ENCODE measurements around the gene ORAI3. TPM values are rescaled to one million over a fixed set of nuclear protein-coding genes. Genes with fewer than 3 reads are reported as not detected.

ORAI3 gene
- total and polyA plus RNA-seq, 2 of the 13 experiments (the other 11 are each of a cell fraction or from before 2014, with no cell fraction given) = 11.4 to 32.0 TPM

DNA sequence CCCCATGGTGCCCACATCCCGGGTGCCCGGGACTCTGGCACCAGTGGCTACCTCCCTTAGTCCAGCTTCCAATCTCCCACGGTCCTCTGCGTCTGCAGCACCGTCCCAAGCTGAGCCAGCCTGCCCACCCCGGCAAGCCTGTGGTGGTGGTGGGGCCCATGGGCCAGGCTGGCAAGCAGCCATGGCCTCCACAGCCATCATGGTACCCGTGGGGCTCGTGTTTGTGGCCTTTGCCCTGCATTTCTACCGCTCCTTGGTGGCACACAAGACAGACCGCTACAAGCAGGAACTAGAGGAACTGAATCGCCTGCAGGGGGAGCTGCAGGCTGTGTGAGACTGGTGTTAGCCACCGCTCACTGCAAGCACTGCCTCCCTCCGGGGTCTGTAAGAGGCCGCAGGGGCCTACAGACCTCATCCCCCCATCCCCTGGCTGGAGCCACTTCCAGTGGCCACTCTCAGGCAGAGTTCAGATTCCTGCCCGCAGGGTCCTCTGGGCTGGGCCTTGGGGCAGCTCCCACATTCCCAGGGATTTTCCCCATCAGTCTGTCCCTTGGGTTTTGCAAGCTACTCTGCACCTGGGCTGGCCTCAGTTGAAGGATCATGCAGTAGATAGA lies 4.8 kb downstream of the ORAI3 start (continued):
- TF ChIP-seq, protein P1, sequence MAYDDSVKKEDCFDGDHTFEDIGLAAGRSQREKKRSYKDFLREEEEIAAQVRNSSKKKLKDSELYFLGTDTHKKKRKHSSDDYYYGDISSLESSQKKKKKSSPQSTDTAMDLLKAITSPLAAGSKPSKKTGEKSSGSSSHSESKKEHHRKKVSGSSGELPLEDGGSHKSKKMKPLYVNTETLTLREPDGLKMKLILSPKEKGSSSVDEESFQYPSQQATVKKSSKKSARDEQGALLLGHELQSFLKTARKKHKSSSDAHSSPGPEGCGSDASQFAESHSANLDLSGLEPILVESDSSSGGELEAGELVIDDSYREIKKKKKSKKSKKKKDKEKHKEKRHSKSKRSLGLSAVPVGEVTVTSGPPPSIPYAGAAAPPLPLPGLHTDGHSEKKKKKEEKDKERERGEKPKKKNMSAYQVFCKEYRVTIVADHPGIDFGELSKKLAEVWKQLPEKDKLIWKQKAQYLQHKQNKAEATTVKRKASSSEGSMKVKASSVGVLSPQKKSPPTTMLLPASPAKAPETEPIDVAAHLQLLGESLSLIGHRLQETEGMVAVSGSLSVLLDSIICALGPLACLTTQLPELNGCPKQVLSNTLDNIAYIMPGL (CRISPR knock-in tag; IDR thresholded peaks at IDR 0.05; ENCODE audit: borderline replicate concordance in 1 of 2, low read depth in 1 of 2) = peak; percentile 90 to 95
- TF ChIP-seq PLRG1 (conservative IDR thresholded peaks at IDR 0.05) = no peak
- TF ChIP-seq, protein P2, sequence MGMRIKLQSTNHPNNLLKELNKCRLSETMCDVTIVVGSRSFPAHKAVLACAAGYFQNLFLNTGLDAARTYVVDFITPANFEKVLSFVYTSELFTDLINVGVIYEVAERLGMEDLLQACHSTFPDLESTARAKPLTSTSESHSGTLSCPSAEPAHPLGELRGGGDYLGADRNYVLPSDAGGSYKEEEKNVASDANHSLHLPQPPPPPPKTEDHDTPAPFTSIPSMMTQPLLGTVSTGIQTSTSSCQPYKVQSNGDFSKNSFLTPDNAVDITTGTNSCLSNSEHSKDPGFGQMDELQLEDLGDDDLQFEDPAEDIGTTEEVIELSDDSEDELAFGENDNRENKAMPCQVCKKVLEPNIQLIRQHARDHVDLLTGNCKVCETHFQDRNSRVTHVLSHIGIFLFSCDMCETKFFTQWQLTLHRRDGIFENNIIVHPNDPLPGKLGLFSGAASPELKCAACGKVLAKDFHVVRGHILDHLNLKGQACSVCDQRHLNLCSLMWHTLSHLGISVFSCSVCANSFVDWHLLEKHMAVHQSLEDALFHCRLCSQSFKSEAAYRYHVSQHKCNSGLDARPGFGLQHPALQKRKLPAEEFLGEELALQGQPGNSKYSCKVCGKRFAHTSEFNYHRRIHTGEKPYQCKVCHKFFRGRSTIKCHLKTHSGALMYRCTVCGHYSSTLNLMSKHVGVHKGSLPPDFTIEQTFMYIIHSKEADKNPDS (CRISPR knock-in tag; IDR thresholded peaks at IDR 0.05) = peak; percentile 77; the same call in 1 of the 2 replicates
- peak; percentile 54; the same call in 1 of the 2 replicates for TF ChIP-seq SALL1 (CRISPR knock-in tag; IDR thresholded peaks at IDR 0.05)
- peak; percentile 22; the same call in 1 of the 2 replicates for TF ChIP-seq ZNF572 (CRISPR knock-in tag; IDR thresholded peaks at IDR 0.05)
- peak; percentile 41; the same call in 1 of the 2 replicates for TF ChIP-seq ZBTB7A (CRISPR knock-in tag; IDR thresholded peaks at IDR 0.05)
- TF ChIP-seq LCORL (IDR thresholded peaks at IDR 0.05) = no peak
- TF ChIP-seq LCORL (CRISPR knock-in tag; IDR thresholded peaks at IDR 0.05) = peak; percentile 47; the same call in 1 of the 2 replicates
- TF ChIP-seq GABPA (IDR thresholded peaks at IDR 0.05; ENCODE audit: low read depth, low read length) = no peak
- TF ChIP-seq GABPA (CRISPR knock-in tag; IDR thresholded peaks at IDR 0.05; ENCODE audit: low read depth) = 0 out of 2 replicates have a peak, but pooled peaks have one; percentile 14
- TF ChIP-seq ZNF543 (CRISPR knock-in tag; IDR thresholded peaks at IDR 0.05) = peak; percentile 65; the same call in 1 of the 2 replicates
- TF ChIP-seq ZNF644 (CRISPR knock-in tag; IDR thresholded peaks at IDR 0.05; ENCODE audit: low read depth) = peak; percentile 72; the same call in 1 of the 2 replicates
- TF ChIP-seq FOXC1 (CRISPR knock-in tag; IDR thresholded peaks at IDR 0.05; ENCODE audit: borderline replicate concordance) = 0 out of 2 replicates have a peak, but pooled peaks have one; percentile 3
- no peak for TF ChIP-seq RARG (CRISPR knock-in tag; IDR thresholded peaks at IDR 0.05; ENCODE audit: low read depth)
- TF ChIP-seq KLF15 (CRISPR knock-in tag; IDR thresholded peaks at IDR 0.05; ENCODE audit: borderline replicate concordance) = no peak
- TF ChIP-seq SIN3B (IDR thresholded peaks at IDR 0.05; ENCODE audit: low read length) = no peak
- peak; percentile 67 for TF ChIP-seq THAP11 (CRISPR knock-in tag; IDR thresholded peaks at IDR 0.05)
- TF ChIP-seq TEAD3 (CRISPR knock-in tag; optimal IDR thresholded peaks at IDR 0.05; ENCODE audit: borderline replicate concordance) = peak; percentile 33
- TF ChIP-seq, protein P3, sequence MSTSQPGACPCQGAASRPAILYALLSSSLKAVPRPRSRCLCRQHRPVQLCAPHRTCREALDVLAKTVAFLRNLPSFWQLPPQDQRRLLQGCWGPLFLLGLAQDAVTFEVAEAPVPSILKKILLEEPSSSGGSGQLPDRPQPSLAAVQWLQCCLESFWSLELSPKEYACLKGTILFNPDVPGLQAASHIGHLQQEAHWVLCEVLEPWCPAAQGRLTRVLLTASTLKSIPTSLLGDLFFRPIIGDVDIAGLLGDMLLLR (CRISPR knock-in tag; IDR thresholded peaks at IDR 0.05) = peak; percentile 34; the same call in 1 of the 2 replicates
- TF ChIP-seq ESRRA (CRISPR knock-in tag; IDR thresholded peaks at IDR 0.05; ENCODE audit: low read depth) = peak; percentile 80
- TF ChIP-seq, protein P4, sequence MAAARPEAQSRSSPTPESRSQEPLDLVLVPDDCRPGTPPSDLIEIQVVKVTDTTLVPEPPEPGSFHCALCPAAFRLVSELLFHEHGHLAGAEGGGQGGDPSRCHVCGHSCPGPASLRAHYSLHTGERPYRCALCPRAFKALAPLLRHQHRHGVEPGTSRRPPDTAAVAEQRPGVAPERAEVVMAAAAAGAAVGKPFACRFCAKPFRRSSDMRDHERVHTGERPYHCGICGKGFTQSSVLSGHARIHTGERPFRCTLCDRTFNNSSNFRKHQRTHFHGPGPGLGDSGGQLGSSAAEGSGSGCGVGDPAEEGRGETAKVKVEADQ (CRISPR knock-in tag; IDR thresholded peaks at IDR 0.05; ENCODE audit: borderline replicate concordance) = 0 out of 2 replicates have a peak, but pooled peaks have one; percentile 54
- peak; percentile 89 for TF ChIP-seq PPARG (CRISPR knock-in tag; conservative IDR thresholded peaks at IDR 0.05)
